Activated naive CD8-positive, alpha-beta T cell treated with anti-CD3 and anti-CD28 coated beads, Interleukin-2, amount 50 U/mL, for 16 hours (primary cell): Measurements from ENCODE around the gene TUBB1.
"Not testable (repeated sequence)": the region's sequence is repeated elsewhere in the genome, so short reads cannot be mapped to it uniquely, and the experiment has no call there.

Source experiments
- DNase-seq: peaks from one replicate; pipeline ENCODE4 v3.0.0-alpha.2; 2020; ENCODE audit warnings: low read depth, low spot score

TUBB1 gene

DNA sequence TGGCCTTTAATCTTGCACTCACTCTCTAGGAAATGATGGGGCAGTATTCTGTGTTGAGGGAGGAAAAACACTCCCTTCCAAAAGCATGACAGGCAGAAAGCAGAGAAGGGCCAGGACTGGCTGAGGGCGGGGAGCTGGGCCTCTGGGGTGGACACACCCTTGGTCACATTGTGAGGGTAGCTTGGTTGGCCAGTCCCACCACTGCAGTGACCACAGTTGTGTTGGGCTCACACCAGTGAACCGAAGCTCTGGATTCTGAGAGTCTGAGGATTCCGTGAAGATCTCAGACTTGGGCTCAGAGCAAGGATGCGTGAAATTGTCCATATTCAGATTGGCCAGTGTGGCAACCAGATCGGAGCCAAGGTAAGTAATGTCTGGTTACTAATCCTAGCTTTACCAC lies at the start of gene TUBB1:
Gene TUBB1 (plus strand): TSS at position 213 of the 400 bp plus-strand sequence. CDS start 94 bp downstream, at position 307.
- DNase-seq: no peak

- no peak for DNase-seq
These were observed 49.8 kb upstream of the TUBB1 start for GRCh38 chr20:58969439-58969838.

GRCh38 chr20:58970146-58970545 lies 49.1 kb upstream of the TUBB1 start:
- DNase-seq: no peak

DNA sequence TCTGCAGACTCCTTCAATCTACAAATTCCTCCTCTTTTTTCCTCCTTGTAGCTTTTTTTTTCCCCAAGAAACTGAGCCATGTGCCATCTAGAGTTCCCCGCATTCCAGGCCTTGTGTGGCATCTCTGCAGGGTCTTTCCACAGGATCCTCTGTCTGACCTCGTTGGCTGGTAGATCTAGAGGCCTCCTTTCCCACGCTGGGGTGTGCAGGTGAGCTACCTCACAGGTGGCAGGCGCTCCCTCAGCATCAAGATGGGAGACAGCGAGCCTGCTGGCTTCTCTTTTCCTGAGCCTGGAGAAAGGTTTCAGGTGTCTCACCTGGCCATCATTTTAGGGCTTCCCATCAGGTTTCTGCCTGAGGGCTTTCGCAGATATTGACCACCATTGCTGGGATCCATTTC lies 47.8 kb upstream of the TUBB1 start:
- no peak for DNase-seq

DNA sequence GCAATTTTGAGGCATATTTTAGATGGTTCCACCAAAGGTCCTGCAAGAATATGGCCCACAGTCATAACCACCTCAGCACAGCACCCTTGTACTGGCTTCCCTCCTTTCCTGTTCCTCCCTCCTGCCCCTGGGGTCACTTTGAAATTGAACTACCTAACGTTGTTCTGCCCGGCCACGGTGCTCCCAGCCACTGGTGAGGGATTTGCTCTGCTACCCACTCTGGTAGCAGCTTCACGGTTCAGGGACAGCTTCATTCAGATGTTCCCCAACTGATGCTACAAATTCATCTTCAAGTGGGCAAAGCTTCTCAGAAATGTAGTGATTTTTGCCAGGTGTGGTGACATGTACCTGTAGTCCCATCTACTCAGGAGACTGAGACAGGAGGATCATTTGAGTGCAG lies 46.0 kb upstream of the TUBB1 start:
- DNase-seq: no peak

DNA sequence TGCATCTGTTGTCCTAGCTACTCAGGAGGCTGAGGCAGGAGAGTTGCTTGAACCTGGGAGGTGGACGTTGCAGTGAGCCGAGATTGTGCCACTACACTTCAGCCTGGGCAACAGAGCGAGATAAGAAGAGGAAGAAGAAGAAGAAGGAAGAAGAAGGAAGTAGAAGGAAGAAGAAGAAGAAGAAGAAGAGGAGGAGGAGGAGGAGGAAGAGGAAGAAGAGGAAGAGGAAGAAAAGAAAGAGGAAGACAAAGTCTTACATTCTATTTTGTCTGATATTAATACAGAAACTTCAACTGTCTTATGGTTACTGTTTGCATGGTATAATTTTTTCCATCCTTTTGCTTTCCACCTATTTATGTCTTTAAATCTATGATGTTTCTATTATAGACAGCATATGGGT lies 45.4 kb upstream of the TUBB1 start:
- no peak for DNase-seq

GRCh38 chr20:58975353-58975752 lies 43.9 kb upstream of the TUBB1 start:
- no peak for DNase-seq

DNA sequence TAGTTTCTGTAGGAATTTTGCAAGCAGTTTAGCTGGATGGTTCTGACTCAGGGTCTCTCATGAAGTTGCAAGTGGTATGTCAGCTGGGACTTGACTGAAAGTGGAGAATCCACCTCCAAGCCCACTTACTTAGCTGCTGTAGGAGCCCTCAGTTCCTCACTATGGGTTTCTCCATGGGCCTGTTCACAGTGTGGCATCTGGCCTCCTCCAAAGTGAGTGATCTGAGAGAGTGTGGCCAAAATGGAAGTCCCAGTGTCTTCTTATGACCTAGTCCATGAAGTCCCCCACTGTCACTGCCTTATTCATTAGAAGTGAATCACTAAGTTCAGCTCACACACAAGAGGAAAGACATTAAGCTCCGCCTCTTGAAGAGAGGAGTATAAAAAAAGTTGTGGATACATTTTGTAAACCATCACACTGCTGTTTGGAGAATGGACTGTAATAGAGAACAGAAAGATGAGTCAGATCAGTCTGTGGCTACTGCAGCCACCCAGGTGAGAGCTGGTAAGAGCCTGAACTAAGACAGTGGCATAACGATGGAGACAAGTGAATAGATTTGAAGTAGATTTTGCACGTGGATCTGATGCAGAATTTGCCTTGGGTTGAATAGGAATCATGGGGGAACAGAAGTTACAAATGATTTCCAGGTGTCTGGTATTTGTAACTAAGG lies 43.0 kb upstream of the TUBB1 start:
- no peak for DNase-seq

DNA sequence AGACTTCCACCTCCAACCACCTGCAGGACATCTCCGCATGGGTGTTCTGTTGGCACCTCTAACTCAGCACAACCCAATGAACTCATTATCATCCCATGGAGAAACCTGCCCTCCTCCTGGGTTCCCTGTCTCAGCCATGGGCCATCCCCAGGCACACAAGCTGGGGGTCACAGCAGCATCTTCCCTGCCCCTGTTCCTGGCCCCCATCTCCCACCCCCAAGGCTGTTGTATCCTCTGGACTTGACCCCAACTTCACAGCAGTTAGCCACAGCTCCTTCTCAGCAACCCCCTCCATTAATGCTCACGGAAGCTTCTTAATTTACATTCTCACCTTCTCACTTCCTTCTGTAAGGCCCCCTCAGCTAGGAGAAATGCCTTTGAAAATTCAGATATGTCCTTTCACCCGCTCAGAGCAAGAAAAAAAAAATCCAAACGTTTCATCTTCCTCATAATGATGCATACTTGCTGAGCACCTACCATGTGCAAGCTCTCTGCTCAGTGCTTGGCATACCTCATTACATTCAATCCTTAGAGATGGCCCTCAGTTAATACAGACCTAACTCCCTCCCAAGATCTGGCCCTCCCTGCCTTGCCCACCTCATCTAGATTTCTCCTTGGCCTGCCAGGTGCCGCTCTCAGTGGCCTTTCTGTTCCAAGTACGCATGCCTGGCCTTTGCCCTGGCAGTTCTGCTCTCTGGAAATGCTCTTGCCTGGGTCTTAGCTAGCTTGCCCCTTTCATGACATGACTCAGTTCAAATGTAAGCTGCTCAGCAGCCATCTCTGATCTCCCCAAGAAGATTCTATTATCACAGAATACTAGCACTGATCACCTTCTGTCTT lies 40.7 kb upstream of the TUBB1 start:
- no peak for DNase-seq

DNA sequence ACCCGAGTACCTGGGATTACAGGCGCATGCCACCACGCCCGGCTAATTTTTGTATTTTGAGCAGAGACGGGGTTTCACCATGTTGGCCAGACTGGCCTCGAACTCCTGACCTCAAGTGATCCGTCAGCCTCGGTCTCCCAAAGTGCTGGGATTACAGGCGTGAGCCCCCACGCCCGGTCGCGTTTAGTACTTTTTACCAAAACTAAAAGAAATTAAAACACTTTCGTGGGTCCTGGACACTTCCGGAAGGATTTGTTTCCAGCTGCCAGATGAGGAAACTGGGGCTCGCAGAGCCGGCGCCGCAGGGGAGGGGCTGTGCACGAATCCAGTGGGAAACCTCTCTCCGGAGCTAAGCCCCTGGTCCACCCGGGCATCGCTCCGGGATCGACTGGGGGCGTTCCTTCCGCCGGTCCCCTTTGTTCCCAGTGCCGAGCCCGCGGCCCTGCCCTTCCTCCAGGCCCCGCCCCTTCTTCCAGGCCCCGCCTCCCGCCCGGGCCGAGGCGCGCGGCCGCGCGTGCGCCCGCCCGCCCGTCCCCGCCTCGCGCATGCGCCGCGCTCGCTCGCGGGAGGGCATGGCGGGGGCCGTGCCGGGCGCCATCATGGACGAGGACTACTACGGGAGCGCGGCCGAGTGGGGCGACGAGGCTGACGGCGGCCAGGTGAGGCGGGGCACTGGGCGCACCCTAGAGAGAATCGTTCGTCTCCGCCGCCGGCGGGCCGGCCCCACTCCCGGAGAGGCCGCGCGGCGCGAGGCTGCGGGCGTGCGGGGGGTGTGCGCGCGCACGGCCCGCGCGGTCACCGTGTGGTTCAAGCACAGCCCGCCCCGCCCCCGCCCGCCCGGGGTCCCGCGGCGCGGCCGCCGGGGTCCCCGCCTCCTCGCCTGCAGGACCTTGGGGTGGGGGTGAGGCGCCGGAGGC lies 38.3 kb upstream of the TUBB1 start, which contains the start of gene NELFCD:
Gene NELFCD (plus strand): TSS at position 546 of the 917 bp plus-strand sequence. CDS start 54 bp downstream, at position 600.
- peak; percentile 70 for DNase-seq

- DNase-seq: no peak
These were observed 37.4 kb upstream of the TUBB1 start for GRCh38 chr20:58981628-58982364.

- no peak for DNase-seq
These were observed 36.7 kb upstream of the TUBB1 start for GRCh38 chr20:58982406-58983114.

DNA sequence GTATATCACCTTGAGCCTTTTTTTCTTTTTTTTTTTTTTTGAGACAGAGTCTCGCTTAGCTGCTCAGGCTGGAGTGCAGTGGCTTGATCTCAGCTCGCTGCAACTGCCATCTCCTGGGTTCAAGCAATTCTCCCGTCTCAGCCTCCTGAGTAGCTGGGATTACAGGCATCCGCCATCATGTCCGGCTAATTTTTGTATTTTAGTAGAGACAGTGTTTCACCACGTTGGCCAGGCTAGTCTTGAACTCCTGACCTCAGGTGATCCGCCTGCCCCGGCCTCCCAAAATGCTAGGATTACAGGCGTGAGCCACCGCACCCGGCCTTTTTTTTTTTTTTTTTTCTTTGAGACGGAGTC lies 36.1 kb upstream of the TUBB1 start:
- DNase-seq: not testable (repeated sequence)

DNA sequence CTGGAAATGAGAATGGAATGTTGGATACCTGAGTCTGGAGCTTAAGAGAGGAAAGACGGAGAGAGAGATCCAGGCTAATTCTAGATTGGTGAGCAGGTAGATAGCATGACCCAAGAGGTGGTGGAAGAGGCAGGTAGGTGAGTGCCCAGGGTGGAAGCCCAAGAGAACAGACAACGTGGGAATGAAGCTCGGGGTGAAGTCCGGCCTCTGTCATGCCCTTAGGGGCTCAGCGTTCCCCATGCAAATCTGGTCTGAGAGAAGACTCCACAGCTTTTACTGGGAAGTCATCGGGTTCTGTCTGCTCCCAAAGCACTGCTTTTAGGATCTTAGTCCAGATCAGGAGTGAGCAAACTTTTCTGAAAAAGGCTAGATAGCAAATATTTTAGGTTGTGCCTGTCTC lies 34.5 kb upstream of the TUBB1 start:
- no peak for DNase-seq

DNA sequence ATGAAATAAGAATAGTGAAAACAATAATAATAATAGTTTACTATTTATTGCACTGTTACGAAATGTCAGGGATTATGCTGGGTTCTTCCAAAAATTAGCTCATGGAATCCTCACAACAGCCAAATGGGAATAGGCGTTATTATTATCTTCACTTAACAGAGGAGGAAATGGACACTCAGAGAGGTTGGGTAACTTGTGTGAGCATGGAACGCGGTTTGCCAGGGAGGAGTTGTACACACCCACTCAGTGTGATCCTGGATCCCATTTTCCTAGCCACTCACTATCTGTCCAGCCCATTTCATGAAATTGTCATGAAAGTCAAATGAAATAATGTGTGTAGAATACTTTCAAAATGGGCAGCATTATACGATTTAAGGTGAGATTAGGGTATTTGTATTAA lies 33.6 kb upstream of the TUBB1 start:
- no peak for DNase-seq

- DNase-seq: no peak
These were observed 32.8 kb upstream of the TUBB1 start for GRCh38 chr20:58986286-58986967.

DNA sequence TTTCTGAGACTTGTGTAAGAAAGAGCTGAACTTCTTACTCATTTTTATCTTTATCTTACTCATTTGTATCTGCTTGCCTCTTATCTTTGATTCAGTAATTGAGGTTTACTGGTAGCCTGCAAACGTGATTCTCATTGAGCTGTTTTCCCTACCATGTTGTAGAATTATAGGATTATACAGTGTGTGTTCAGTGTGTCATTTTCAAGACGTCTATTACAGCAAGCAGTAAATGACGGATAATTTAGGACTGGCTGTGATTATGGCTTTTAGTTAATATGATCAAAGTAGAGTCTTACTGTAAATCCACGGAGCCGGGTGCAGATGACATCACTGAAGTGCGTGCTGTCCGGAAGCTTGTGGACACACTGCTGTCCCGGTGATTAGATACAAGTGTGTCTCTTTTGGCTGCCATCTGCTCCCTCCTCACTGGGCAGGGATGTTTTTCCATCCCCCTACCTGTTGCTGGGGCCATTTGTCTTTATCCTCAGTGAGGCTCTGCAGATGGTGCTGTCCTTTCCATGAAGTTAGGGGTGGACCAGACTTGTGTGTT lies 32.2 kb upstream of the TUBB1 start:
- DNase-seq: no peak

GRCh38 chr20:58987790-58988564 lies 31.3 kb upstream of the TUBB1 start:
- DNase-seq: no peak

DNA sequence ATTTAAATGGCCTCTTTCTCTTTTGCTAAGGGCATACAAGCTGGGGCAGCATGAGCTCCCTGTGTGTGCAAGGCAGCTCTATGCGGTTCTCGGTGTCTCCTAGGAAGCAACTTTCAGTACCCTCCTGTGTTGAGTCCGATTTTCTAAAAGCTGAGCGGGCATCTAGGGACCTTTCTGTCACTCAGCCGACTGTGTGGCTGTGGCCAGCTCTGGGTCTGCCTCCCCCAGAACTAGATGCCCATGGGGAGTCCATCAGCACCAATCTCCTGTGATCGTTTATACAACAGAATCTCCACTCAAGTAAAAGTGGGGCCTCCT lies 30.7 kb upstream of the TUBB1 start:
- DNase-seq: no peak
